ENCODE results near the gene RTN4R.

RTN4R gene

GRCh38 chr22:20196094-20196842 is 71.8 kb downstream of the RTN4R start:
- DNase-seq, result no peak

GRCh38 chr22:20194681-20195593 is 73.2 kb downstream of the RTN4R start:
- DNase-seq, result no peak

- no peak for DNase-seq
Measured at GRCh38 chr22:20193761-20194494, 74.2 kb downstream of the RTN4R start.

- no peak for DNase-seq
Measured at GRCh38 chr22:20192972-20193760, 75.0 kb downstream of the RTN4R start.

GRCh38 chr22:20192293-20192971 is 75.7 kb downstream of the RTN4R start:
- DNase-seq, result no peak

GRCh38 chr22:20191803-20192202 is 76.3 kb downstream of the RTN4R start:
- no peak for DNase-seq
